Stomach (tissue), 9 donors: ENCODE measurements around the gene B3GALNT1. TPM values are rescaled to one million over a fixed set of nuclear protein-coding genes. Genes with fewer than 3 reads are reported as not detected.
A peak's percentile ranks its signal among the peaks of the same experiment; 100 is the strongest.

Experiments used
- DNase-seq, 2 donors: peaks; one replicate each; pipeline versions ENCODE4 v3.0.0 to v3.0.0-alpha.2; 2013 to 2019
- H3K27ac ChIP-seq, 5 donors: fragments of 200-600 bp in 4 of 5; sonication (generic) in 4 of 5; one replicate each; pipeline ENCODE4 v1.5.1; 2013 to 2019; ENCODE audit warnings: mild to moderate bottlenecking in 1 of 5, moderate library complexity in 1 of 5
- H3K27me3 ChIP-seq, 3 donors: fragments of 200-600 bp; sonication (generic); one replicate each; pipeline ENCODE4 v1.5.1; 2017 to 2019; ENCODE audit warnings: mixed run types in 1 of 3
- H3K36me3 ChIP-seq, 4 donors: fragments of 200-600 bp; sonication (generic); 1 replicate in 3 of 4; 2 replicates in 1 of 4; pipeline ENCODE4 v1.5.1; 2016 to 2019
- H3K4me1 ChIP-seq, 4 donors: fragments of 200-600 bp; sonication (generic); one replicate each; pipeline ENCODE4 v1.5.1; 2016 to 2019
- H3K4me3 ChIP-seq, 4 donors: fragments of 200-600 bp; sonication (generic) in 3 of 4; one replicate each; pipeline ENCODE4 v1.5.1; 2016 to 2019; ENCODE audit warnings: mild to moderate bottlenecking in 1 of 4
- H3K9me3 ChIP-seq, 4 donors: fragments of 200-600 bp; sonication (generic); one replicate each; pipeline ENCODE4 v1.5.1; 2016 to 2019
- EP300 ChIP-seq: sonication (generic); formaldehyde crosslinking; IDR thresholded peaks from one replicate; pipeline ENCODE4 v1.6.1; 2017; ENCODE audit warnings: antibody characterized with exemption
- POLR2A ChIP-seq, 4 donors: fragments of 450-650 bp; IDR thresholded peaks; one replicate each; pipeline ENCODE4 v1.6.1; 2016; ENCODE audit warnings: antibody characterized with exemption in 4 of 4, control low read depth in 2 of 4, mild to moderate bottlenecking in 1 of 4, moderate library complexity in 1 of 4
- POLR2AphosphoS5 ChIP-seq, 3 donors: sonication (generic); formaldehyde crosslinking; IDR thresholded peaks; one replicate each; pipeline ENCODE4 v1.6.1; 2016; ENCODE audit warnings: antibody characterized with exemption in 3 of 3
- WGBS, 5 donors: extraction: QIAGEN DNeasy Blood & Tissue Kit in 3 of 5; methylation state at CpG; one replicate each; pipeline versions ENCODE4 v1.1.5 to v1.1.7; 2013 to 2018; 5-methylcytosine and 5-hydroxymethylcytosine counted together
- intact Hi-C: fragments of 100-400 bp; cut with DNase I; formaldehyde crosslinking; loops from one replicate; pipeline ENCODE4 v1.15.1; 2023; ENCODE audit warnings: low total_unique reads
- polyA plus RNA-seq, 3 donors: library from polyadenylated mRNA; stranded (reverse); fragments of 200-250 nt; gene quantifications; one replicate each; pipeline ENCODE4 v1.2.3, GENCODE V29; 2013
- total RNA-seq, 5 donors: library from RNA; depleted of rRNA; stranded (reverse); fragments of >200 nt; gene quantifications; one replicate each; pipeline versions ENCODE4 v1.1.0 to v1.2.3, GENCODE V29; 2014 to 2016
- TF ChIP-seq, protein P1 (sequence below), 7 experiments: fragments of 450-650 bp in 4 of 7; fragments of 200-600 bp in 3 of 7; sonication (generic) in 3 of 7; IDR thresholded peaks; one replicate each; pipeline ENCODE4 v1.5.1; 2016 to 2019; ENCODE audit warnings: antibody characterized with exemption in 7 of 7, control low read depth in 2 of 7, mild to moderate bottlenecking in 1 of 7
- donor health status: healthy with polysubstance abuse.
- donor health status: Bipolar disorder and iron deficiency.
- donor health status: healthy.

The B3GALNT1 gene
- total and polyA plus RNA-seq, 8 donors, result 2.7 to 26.1 (median 4.7) TPM; not detected in 2

DNA sequence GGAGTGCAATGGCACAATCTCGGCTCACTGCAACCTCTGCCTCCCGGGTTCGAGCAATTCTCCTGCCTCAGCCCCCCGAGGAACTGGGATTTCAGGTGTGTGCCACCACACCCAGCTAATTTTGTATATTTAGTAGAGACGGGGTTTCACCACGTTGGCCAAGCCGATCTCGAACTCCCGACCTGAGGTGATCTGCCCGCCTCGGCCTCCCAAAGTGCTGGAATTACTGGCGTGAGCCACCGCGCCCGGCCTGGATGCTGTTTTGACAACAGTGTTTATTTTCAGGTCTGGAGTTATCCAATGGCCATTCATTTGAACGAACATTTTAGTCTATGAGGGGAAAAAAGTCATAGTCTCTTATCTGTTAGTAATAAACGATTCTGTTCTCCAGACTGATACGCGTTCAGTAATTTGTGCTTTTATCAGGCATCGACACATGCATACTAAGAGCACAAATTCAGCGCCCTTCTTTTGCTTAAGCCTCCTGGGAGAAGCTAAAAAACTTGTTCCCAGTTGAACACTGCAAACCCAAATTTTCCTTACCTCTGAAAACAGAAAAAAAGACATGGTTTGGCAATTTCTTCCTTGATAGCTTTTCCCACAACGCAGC lies 1.3 kb downstream of the B3GALNT1 start:
- no peak for TF ChIP-seq POLR2AphosphoS5 (IDR thresholded peaks at IDR 0.05)
- TF ChIP-seq, protein P1, sequence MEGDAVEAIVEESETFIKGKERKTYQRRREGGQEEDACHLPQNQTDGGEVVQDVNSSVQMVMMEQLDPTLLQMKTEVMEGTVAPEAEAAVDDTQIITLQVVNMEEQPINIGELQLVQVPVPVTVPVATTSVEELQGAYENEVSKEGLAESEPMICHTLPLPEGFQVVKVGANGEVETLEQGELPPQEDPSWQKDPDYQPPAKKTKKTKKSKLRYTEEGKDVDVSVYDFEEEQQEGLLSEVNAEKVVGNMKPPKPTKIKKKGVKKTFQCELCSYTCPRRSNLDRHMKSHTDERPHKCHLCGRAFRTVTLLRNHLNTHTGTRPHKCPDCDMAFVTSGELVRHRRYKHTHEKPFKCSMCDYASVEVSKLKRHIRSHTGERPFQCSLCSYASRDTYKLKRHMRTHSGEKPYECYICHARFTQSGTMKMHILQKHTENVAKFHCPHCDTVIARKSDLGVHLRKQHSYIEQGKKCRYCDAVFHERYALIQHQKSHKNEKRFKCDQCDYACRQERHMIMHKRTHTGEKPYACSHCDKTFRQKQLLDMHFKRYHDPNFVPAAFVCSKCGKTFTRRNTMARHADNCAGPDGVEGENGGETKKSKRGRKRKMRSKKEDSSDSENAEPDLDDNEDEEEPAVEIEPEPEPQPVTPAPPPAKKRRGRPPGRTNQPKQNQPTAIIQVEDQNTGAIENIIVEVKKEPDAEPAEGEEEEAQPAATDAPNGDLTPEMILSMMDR (IDR thresholded peaks at IDR 0.05), result no peak
- TF ChIP-seq POLR2A (IDR thresholded peaks at IDR 0.05), result no peak
- no peak for TF ChIP-seq EP300
- no peak for DNase-seq
- WGBS, 5 donors, result 73 to 84% (median 78%) methylated on average over 22 of the region's 22 CpGs
- Histone ChIP-seq H3K9me3 (no peaks in the 10 kb centered on the region), H3K36me3 (peaks cover 0 to 14% (median 6%) of the 10 kb centered on the region in 4 donors), H3K27me3 (no peaks in the 10 kb centered on the region), H3K27ac (peak overlapping the region; percentile 31 to 84 (median 81)), H3K4me3 (peak overlapping the region; percentile 72 to 84 (median 76)), H3K4me1 (peaks cover 4 to 35% (median 19%) of the 10 kb centered on the region in 4 donors)
- intact Hi-C loops, result no loop called here

DNA sequence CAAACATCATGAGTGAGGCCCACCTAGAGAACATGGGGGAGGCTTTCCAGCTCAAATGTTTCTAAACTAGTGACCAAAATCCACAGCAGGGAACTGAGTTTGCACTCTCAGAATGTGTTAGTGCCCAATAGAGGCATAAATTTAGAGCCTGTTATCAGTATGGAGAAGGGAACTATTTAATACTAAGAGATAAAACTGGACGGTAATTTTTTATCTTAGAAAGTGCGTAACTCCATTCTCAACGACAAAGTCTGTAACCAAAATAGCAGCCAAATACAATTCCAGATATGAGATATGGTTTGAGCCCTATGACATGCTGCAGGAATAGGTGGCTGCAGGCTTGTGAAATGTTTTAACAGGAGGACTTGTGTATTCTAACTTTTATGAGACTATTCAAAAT lies 3.5 kb downstream of the B3GALNT1 start:
- peak overlapping the region in 4 of 5 donors; percentile 2 to 26 (median 10) for H3K27ac ChIP-seq
- 39 to 77% (median 57%) methylated on average over 3 of the region's 3 CpGs for WGBS, 5 donors
- intact Hi-C loops, result no loop called here
- peaks cover 4 to 35% (median 19%) of the 10 kb centered on the region in 4 donors for H3K4me1 ChIP-seq
- DNase-seq, result no peak
- H3K9me3 ChIP-seq, result no peaks in the 10 kb centered on the region
- H3K4me3 ChIP-seq, result no peak overlapping the region
- H3K36me3 ChIP-seq, result peaks cover 0 to 19% (median 6%) of the 10 kb centered on the region in 4 donors
- TF ChIP-seq, protein P1 (IDR thresholded peaks at IDR 0.05), result no peak
- no peak for TF ChIP-seq EP300
- no peak for TF ChIP-seq POLR2AphosphoS5 (IDR thresholded peaks at IDR 0.05)
- no peak for TF ChIP-seq POLR2A (IDR thresholded peaks at IDR 0.05)
- H3K27me3 ChIP-seq, result no peaks in the 10 kb centered on the region

DNA sequence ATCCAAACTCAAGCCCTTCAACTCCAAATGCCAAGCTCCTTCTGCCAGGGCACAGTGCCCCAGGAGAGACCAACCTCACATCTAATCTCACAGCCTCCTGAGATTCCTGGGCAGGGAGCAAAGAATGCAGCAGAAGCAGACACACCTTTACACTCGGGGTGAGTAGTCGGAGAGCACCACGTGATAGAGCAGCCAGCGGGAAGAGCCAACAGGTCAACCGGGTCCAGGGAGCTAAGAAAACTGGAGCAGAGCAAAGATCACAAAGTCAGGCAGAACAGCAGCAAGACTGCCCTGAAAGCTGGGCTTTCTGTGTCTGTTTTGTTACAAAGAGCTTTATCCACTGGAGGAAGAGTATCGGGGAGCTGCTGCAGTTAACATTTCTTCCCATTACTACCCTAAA lies 4.2 kb downstream of the B3GALNT1 start:
- TF ChIP-seq POLR2AphosphoS5 (IDR thresholded peaks at IDR 0.05) (peak in 1 of 3 donors; percentile 59), POLR2A (IDR thresholded peaks at IDR 0.05) (no peak)
- TF ChIP-seq, protein P1 (IDR thresholded peaks at IDR 0.05), result no peak
- peak; percentile 44 to 61 for DNase-seq
- 33 to 62% (median 36%) methylated on average over 6 of the region's 6 CpGs for WGBS, 5 donors
- H3K27me3 ChIP-seq, result no peaks in the 10 kb centered on the region
- peak overlapping the region in 3 of 5 donors; percentile 2 to 26 (median 5) for H3K27ac ChIP-seq
- peaks cover 4 to 35% (median 19%) of the 10 kb centered on the region in 4 donors for H3K4me1 ChIP-seq
- no peaks in the 10 kb centered on the region for H3K9me3 ChIP-seq
- intact Hi-C loops, result no loop called here
- H3K36me3 ChIP-seq, result peaks cover 0 to 19% (median 6%) of the 10 kb centered on the region in 4 donors
- H3K4me3 ChIP-seq, result no peak overlapping the region

DNA sequence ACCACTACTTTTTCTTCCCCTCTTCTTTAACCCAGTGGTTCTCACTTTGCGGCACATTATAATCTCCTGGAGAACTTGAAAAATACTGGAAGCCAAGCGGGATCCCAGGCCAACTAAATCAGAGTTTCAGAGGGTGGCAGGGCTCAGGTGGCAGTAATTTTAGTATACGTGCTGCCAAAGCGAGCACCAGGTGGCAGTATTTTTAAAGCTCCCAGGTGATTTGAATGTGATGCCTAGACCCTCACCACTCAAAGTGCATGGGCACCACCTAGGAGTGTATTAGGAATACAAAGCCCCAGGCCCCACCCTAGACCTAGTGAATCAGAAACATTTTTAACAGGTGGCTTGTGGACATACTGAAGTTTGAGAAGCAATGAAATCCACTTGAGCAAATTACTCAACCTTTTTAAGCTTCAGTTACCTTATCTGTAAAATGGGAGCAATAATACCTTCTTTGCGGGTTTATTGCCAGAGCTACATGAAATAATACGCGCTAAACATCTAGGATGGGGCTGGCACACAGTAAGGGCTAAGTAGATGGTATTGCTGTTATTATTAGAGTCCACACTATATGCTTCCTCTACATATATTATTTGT lies 8.3 kb downstream of the B3GALNT1 start:
- WGBS, 5 donors, result 56 to 69% (median 57%) methylated on average over 7 of the region's 7 CpGs
- TF ChIP-seq POLR2A (IDR thresholded peaks at IDR 0.05) (no peak), POLR2AphosphoS5 (IDR thresholded peaks at IDR 0.05) (no peak), EP300 (no peak)
- TF ChIP-seq, protein P1 (IDR thresholded peaks at IDR 0.05), result peak in 3 of 7 experiments; percentile 18 to 36 (median 33)
- DNase-seq, result peak; percentile 34 to 49
- H3K36me3 ChIP-seq, result peaks cover 0 to 19% (median 6%) of the 10 kb centered on the region in 4 donors
- H3K4me1 ChIP-seq, result peaks cover 0 to 11% (median 0%) of the 10 kb centered on the region in 4 donors
- no peak overlapping the region for H3K27ac ChIP-seq
- intact Hi-C loops, result no loop called here
- H3K9me3 ChIP-seq, result no peaks in the 10 kb centered on the region
- H3K27me3 ChIP-seq, result no peaks in the 10 kb centered on the region
- H3K4me3 ChIP-seq, result no peak overlapping the region
